Measurements from ENCODE around the gene MTA2.
A peak's percentile ranks its signal among the peaks of the same experiment; 100 is the strongest.

DNA sequence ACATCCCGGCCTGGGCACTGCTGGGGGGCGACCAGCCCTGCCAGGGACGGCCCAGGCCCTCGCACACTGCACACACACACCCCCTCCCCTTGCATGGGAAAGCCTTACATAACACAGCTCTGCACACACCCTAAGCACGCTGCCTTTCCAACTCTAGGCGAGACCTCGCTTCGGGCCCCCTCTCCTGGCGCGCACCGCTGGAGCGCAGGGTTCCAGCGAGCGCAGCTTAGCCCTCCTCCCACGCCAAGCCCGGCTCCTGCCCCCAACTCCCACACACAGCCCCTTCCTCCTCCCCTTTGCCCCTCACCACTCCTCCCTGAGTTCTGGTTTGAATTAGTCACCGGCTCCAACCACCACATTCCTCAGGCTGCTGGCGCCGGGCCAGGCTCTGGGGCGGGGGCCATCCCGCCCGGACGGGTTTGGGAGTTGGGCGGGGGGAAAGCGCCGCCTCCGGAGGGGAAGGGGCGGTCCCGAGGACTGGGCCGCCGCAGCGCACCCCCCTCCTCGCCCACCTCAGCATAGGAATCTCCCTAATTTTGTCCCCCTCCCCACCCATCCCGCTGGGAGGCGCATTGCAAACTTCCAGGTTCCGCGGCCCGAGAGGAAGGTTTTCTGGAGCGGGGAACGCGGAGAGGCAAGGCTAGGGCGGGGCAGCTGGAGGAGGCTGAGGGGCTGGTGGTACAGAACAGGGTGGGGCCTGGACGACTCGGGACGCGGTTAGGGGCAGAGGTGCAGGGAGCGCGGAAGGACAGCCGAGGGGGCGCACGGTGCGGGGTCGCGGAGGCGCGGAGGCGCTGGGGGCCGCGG lies 56.0 kb downstream of the MTA2 start:
- TF ChIP-seq, protein P1, sequence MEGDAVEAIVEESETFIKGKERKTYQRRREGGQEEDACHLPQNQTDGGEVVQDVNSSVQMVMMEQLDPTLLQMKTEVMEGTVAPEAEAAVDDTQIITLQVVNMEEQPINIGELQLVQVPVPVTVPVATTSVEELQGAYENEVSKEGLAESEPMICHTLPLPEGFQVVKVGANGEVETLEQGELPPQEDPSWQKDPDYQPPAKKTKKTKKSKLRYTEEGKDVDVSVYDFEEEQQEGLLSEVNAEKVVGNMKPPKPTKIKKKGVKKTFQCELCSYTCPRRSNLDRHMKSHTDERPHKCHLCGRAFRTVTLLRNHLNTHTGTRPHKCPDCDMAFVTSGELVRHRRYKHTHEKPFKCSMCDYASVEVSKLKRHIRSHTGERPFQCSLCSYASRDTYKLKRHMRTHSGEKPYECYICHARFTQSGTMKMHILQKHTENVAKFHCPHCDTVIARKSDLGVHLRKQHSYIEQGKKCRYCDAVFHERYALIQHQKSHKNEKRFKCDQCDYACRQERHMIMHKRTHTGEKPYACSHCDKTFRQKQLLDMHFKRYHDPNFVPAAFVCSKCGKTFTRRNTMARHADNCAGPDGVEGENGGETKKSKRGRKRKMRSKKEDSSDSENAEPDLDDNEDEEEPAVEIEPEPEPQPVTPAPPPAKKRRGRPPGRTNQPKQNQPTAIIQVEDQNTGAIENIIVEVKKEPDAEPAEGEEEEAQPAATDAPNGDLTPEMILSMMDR (IDR thresholded peaks at IDR 0.05) = no peak
- TF ChIP-seq POLR2AphosphoS5 (IDR thresholded peaks at IDR 0.05) (peak; percentile 54 to 85 (median 82)), EP300 (IDR thresholded peaks at IDR 0.05) (peak in 1 of 4 donors; percentile 59), POLR2A (IDR thresholded peaks at IDR 0.05) (peak; percentile 47 to 56)

Data from sigmoid colon (tissue), 4 donors.